SIG-M5 (cell line): Measurements from ENCODE around the gene CEP72.
"Not testable (repeated sequence)": the region's sequence is repeated elsewhere in the genome, so short reads cannot be mapped to it uniquely, and the experiment has no call there.

Source experiments
- DNase-seq: peaks from one replicate; lab custom pipeline; 2025; lab: John Stamatoyannopoulos, UW

The CEP72 gene

DNA sequence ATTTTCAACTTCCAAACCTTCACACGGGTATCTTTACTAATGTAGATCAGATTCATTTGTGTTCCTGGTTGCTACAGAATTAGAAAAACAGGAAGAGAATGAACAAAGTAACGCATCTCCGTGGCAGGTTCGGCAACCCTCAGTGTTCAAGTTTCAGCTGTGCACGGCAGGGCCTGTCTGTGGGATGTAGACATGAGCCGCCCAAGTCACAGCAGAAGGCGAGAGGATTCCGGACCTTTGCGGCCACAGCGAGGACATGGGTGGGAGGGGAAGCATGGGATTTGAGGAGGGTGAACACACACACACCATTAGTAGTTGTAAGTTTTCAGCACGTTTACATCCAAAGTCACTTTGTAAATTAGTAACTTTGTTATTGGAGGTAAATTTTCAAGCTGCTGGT lies 31.7 kb upstream of the CEP72 start:
- DNase-seq = no peak

DNA sequence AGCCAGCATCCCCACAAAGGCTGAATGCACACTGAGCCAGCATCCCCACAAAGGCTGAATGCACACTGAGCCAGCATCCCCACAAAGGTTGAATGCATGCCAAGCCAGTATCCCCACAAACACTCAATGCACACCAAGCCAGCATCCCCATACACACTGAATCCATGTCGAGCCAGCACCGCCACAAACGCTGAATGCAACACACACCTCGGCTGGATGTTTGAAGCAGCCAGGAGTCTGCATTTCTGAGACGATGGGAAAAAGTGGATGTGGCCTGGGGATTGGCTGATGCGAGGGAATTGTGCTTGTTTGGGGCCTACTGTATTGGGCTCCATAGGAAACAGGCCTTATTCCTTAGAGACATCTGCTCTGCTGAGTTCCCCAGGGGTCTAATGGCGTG lies 30.9 kb upstream of the CEP72 start:
- DNase-seq = no peak

DNA sequence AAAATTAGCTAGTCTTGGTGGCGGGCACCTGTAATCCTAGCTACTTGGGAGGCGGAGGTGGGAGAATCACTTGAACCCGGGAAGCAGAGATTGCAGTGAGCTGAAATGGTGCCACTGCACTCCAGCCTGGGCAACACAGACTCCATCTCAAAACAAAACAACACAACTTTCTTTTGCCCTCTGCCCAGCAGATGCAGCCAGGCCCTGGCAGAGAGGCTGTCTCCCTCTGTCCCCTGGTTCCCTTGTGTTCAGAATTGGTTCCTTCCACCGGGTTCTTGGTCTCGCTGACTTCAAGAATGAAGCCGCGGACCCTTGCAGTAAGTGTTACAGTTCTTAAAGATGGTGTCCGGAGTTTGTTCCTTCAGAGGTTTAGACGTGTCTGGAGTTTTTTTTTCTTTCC lies 30.2 kb upstream of the CEP72 start:
- DNase-seq = no peak

DNA sequence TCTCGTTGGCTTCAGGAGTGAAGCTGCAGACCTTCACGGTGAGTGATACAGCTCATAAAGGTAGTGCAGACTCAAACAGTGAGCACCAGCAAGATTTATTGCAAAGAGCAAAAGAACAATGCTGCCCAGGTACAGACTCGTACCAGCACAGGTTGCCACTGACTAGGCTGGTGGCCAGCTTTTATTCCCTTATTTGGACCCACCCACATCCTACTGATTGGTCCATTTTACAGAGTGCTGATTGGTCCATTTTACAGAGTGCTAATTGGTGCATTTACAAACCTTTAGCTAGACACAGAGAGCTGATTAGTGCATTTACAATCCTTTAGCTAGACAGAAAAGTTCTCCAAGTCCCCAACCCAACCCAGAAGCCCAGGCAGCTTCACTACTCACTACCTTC lies 29.7 kb upstream of the CEP72 start:
- not testable (repeated sequence) for DNase-seq

DNA sequence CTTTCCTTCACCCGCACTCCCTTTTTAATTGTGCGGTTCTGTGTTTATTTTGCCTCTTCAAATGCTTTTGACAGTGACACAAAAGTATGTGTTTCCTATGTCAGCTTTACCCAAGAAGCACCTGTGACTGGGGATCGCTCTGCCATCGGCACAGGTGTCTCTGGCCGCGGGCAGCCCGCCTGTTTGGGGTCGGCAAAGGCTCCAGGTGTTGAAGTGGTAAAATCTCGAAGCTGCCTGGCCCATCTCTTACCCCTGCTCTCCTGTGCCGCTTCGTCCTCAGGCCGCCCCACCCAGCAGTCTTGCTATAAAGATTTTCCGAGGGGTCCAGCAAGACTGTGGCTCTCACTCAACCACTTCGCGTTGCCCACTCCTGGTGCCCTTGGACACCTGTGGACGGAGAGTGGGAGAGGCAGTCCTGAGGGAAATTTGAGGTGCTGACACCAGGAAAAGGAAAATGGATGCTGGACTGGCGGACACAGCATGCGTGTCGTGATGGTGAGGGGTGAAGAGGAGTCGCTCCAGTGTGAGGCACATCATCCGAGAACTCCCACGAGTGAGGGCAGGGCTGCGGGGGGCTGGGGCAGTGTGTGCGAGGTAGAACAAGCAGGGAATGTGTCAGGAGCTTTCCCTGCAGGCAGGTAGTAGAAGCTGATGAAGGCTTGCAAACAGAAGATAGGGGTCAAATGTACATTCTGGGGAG lies 29.1 kb upstream of the CEP72 start:
- DNase-seq = no peak

DNA sequence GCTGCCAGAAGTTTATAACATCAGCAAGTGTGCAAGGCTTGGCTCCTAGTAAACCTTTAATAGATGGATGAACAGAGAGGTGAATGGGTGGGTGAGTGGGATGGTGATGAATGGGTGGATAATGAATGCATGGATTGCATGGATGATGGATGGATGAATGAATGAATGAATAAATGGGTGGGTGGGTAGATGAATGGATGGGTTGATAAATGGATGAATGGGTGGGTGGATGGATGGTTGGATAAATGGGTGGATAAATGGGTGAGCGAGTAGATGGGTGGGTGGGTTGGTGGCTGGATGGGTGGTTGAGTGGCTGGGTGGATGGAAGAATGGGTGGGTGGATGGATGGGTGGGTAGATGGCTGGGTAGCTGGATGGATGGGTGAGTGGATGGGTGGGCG lies 28.5 kb upstream of the CEP72 start:
- no peak for DNase-seq

DNA sequence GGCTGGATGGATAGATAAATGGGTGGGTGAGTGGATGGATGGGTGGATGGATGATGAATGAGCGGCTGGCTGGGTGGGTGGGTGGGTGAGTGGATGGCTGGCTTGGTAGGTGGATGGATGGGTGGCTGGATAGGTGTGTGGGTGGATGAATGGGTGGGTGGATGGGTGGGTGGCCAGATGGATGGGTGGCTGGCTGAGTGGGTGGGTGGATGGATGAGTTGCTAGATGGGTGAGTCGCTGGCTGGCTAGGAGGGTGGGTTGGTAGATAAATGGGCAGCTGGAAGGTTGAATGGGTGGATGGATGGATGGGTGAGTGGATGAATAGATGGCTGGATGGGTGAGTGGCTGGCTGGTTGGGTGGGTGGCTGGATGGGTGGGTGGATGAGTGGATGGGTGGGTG lies 27.9 kb upstream of the CEP72 start:
- no peak for DNase-seq

DNA sequence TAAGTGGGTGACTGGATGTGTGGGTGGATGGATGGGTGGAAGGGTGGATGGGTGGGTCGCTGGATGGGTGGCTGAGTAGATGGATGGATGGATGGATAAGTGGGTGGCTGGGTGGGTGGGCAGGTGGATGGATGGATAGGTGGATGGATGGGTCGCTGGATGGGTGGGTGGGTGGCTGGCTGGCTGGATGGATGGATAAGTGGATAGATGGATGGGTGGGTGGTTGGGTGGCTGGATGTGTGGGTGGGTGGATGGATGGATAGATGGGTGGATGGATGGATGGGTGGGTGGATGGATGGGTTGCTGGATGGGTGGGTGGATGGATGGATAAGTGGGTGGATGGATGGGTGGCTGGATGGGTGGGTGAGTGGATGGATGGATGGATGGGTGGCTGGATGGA lies 27.3 kb upstream of the CEP72 start:
- DNase-seq = no peak

DNA sequence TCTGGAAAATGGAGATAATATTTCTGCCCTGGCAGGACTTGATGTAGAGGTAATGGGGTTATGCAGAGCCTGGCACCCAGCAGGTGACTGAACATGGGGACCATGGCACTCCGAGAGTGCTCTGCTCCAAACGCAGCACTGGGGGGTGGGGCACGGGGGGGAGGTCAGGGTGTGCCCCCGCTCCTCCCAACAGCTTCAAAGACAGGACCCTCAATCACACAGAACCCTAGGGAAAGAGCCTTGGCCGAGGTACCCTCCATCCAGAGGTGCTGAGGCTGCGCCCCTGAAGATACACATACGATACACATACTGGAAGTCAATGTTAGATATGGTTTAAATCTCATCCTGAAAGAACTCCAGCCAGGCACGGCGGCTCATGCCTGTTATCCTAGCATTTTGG lies 26.6 kb upstream of the CEP72 start:
- no peak for DNase-seq

DNA sequence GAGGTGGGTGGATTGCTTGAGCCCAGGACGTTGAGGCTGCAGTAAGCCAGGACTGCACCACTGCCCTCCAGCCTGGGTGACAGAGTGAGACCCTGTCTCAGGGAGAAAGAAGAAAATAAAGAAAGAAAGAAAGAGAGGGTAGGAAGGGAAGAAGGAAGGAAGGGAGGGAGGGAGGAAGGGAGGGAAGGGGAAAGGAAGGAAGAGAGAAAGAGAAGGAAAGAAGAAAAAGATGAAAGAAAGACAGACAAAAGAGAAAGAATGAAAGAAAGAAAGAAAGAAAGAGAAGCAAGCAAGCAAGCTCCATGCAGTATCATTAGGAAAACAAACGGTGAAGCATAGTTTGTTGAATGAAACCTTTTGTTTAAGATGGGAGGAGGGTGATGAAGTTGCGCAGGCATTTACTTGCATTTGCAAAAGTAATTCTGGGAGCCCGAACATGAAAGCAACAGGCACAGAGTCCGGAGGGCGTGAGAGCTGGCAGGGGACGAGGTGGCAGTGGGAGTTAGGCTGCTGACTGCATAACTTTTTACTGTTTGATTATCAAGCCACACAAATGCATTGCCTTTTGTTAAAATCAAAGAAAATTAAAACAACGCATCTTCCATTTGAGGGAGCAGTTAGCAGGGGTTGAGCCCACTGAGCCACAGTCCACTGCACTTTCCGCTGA lies 26.0 kb upstream of the CEP72 start:
- no peak for DNase-seq

DNA sequence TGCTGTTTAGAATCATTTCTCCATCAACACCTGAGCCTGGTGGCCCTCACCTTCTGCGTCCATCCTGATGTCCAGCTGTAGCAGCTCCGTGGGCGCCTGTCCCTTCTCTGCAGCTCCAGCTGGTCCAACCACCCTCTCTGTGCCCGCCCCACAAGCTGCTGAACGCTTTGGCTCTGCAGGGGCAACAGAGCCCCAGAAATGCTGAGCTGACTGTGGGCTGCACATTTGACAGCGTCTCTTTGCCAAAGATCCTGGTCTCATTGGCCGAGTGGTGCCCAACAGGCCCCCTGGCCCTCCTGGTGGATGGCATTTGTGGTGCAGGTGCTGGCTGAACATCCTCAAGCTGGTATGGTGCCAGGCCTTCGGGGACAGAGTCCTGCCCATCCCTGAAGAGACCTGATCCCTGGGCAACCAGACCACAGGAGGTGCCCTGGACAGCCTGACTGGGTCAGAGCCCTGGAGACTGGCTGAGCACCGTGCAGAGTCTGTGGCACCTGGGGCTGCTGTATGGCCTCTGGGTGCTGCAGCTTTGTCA lies 25.3 kb upstream of the CEP72 start:
- no peak for DNase-seq

DNA sequence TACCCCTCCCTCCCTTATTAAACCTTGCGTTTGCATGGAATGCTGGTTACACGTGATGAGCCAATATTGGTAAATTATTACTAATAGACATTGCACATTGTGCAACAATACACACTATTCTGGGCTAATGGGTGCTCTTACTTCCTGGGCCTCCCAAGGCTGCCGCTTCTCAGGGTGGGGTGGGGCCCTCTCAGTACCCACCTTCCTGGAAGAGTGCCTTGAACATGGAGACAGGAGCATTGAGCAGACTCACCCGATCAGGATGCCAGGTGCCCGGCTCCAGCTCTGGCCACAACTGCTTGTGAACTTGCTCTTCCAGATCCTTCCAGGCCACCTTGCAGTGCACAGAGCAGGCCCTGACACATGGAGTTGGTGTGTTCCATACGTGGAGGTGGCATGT lies 24.7 kb upstream of the CEP72 start:
- DNase-seq = no peak

DNA sequence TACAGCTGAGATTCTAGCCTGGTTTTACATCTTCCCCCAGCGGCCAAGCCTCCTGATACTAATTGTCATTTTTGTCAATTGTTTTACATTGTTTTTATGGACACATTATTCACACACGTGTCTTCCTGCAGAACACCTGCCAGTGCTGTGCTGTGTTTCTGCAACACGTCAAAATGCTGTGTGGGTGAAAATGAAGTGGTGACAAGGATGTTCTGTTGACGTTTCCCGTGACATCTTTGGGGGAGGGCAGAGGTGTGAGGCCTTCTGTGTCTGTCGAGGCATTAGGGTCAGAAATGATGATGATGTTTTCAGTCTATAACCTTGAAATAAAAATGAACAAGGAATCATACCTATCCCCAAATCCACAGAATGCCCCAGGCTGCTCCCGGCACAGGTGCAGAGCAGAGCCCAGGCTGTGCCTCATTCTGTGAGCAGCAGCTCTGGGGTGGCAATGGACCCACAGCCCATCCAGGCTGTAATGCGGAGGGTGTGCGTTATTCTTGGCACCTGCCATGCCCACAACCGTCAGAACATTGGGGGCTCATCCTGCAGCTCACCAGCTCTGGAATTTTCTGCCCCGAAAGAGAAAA lies 23.6 kb upstream of the CEP72 start:
- DNase-seq = no peak

DNA sequence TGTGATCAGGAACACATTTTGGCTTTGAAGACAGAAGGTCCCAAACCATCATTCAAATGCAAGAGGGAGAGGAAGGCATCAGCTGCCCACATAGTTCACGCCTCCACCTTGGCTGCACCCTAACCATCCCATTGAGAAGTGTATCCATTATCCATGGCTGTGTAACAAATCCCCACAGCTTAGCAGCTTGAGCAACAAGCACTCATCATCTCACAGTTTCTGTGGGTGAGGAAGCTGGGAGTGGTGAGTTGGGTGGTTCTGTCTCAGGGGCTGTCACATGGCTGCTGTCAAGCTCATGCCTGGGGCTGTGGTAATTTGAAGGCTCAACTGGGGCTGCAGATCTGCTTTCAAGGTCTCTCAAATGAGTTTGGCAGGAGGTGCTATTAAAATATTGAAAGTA lies 23.0 kb upstream of the CEP72 start:
- no peak for DNase-seq

DNA sequence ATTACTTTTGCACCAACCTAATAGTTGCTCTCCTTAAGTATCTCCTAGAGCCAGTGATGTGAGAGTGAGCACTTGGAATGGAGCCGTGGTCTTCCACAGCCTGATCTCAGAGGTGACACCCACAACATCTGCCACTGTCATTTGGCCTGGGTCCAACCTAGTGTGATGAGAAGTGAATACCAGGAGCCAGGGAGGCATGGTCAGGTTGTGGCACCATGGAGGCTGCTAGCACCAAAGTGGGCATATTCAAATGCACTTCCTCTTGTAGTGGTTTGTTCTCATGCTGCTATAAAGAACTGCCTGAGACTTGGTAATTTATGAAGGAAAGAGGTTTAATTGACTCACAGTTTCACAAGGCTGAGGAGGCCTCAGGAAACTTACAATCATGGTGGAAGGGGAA lies 22.6 kb upstream of the CEP72 start:
- no peak for DNase-seq

DNA sequence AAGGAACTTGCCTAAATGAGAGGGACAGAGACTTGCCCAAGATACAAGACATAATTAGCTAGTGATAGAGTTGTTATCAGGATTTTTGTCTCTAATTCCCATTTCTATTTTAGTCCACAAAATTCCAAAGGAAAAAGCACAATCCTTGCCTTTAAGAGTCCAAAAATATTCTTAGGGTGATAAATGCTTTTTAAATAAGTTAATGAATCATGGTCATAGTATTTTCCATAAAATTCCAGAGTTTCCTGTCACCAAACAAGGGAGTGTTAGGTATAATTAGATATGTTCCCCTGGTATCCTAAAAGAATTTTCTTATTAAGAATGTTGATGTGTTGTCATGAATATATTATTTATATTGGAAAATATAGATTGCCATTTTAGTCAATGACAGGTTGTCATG lies 21.8 kb upstream of the CEP72 start:
- no peak for DNase-seq

DNA sequence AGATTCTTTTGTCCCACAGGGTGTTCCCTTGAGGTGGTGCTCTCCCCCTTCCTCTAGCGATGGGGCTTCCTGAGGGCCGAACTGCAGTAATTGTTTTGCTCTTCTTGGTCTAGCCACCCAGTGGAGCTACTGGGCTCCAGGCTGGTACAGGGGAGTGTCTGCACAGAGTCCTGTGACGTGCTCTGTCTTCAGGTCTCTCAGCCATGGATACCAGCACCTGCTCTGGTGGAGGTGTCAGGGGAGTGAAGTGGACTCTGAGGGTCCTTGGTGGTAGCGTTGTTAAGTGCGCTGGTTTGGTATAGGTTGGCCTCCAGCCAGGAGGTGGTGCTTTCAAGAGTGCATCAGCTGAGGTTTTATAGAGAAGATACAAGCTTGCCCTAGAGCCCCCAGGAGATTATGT lies 20.4 kb upstream of the CEP72 start:
- DNase-seq = no peak

DNA sequence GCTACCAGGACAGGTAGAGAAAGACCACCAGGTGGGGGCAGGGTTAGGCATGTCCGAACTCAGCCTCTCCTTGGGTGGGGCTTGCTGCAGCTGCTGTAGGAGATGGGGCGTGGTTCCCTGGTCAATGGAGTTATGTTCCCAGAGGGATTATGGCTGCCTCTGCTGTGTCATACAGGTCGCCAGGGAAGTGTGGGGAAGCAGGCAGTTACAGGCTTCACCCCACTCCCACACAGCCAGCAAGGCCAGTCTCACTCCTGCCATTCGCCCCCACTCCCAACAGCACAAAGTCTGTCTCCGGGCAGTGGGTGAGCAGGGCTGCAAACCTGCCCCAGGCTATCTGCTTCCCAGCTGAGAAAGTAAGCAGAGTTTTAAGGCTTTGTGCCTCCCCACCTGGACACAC lies 20.0 kb upstream of the CEP72 start:
- DNase-seq = no peak

DNA sequence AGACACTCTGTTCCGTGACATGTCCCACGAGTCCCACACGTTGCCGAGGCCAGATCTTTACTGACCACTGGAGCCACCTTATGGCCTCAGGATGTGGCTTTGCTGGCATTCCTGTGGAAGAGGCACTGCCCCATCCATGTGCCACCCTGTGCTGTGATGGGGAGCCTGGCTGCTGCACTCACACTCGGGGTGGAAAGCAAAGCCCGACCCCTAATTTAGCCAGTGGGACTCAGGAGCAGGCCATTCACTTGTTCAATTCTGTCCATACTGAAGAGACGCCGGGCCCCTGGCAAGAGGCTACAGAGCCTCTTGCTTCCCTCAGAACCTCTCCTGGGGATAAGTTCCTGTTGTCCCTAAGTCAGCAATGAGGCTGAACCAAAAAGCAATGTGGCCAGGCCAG lies 18.6 kb upstream of the CEP72 start:
- no peak for DNase-seq

DNA sequence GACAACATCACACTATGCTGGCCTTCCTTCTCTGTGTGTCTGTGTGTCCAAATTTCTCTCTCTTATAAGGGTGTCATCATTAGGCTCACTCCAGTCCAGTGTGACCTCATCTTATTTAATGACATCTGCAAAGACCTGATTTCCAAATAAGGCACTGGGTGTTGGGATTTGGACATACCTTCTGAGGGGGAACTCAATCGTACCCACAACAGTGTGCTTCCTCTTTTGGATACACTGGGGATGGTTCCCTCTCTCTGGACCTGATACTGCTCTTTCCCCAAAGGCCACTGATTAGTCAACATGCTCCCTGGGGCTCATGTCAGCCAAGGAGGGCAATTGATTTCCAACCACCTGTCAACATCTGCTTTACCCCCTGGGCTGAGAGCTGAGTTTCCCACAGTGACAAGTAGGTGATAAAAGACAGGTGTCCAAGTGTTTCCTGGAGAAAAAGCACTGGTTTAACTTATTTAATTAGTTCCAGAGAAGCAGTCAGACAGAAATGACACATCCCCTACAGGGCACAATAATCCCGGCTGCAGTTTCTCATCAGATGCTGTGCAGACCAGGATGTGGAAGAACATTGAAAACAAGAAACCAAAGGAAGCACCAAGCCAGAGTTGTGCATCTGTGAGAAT lies 17.8 kb upstream of the CEP72 start:
- no peak for DNase-seq

DNA sequence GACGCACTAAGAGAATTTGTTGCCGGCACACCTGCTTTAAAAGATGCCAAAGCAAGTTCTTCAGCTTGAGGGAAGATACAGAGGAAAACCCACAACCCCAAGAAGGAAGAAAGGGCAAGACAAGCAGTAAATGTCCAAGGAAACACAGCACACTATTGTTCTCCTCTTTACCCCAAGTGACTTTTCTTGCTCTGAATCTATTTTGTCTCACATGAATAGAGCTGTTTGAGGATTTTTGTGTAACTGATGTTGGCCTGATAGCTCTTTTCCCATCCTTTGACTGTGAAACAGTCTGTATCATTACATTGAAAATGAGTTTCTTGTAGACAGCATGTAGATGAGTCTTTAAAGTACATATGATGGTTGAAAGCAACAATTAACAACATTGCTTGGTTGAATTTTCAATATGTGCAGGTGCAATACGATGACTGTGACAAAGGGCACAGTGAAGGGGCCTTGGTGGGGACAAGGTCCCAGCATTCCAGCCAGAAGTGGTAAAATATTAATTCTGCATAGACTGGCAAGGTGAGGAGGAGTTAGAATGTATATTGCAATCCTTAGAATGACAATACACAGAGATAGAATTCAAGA lies 16.8 kb upstream of the CEP72 start:
- DNase-seq = no peak

DNA sequence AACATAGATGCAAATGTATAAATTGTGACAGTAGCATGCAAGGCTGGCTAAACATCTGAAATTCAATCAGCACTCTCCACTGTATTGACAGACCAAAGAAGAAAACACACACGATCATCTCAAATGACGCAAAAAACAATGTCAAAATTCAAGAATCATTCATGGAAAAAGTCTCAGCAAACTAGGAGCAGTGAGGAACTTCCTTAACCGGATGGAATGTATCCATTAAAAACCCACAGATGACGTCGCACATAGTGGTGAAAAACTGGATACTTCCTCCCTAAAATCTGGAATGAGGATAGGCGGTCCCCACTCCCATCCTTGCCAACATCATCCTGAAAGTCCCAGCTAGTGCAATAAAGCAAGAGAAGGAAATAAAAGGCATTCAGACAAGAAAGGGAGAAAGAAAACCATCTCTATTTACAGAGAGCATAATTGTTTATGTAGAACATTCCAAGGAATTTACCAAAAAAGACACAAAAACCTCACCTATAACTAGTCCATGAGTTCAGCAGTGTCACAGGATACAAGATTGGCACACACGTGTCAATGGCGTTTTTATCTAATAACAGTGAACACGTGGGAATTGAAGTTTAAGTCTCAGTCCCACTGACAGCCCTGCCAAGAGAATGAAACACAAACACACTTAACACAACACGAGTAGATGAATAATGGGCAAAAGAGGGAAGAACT lies 14.1 kb upstream of the CEP72 start:
- DNase-seq = no peak
